Activated CD4-positive, CD25-positive, alpha-beta regulatory T cell treated with anti-CD3 and anti-CD28 coated beads, Interleukin-2, amount 50 U/mL, for 24 hours (primary cell): ENCODE results near the gene C6orf118.

Experiments
- ATAC-seq, 2 donors: fragments of 150-1000 bp; cut with Tn5 transposase; one replicate each; pipeline ENCODE4 v1.10.0; 2021; ENCODE audit warnings: mild to moderate bottlenecking in 1 of 2, moderate library complexity in 1 of 2

C6orf118 gene

GRCh38 chr6:165308926-165309731 is at the start of gene C6orf118:
C6orf118 (minus strand) TSS chr6:165309605; CDS start chr6:165309586, 19 bp downstream.
- ATAC-seq = no peak

GRCh38 chr6:165345700-165346099 is 36.3 kb upstream of the C6orf118 start:
- ATAC-seq = no peak

- no peak for ATAC-seq
Observed at GRCh38 chr6:165340532-165340931, 31.1 kb upstream of the C6orf118 start.

- ATAC-seq = no peak
Observed at GRCh38 chr6:165325609-165326008, 16.2 kb upstream of the C6orf118 start.

- no peak for ATAC-seq
Observed at GRCh38 chr6:165321555-165322145, 12.2 kb upstream of the C6orf118 start.

GRCh38 chr6:165321150-165321549 is 11.7 kb upstream of the C6orf118 start:
- no peak for ATAC-seq

GRCh38 chr6:165317723-165318122 is 8.3 kb upstream of the C6orf118 start:
- ATAC-seq = no peak

GRCh38 chr6:165306955-165307354 is 2.5 kb downstream of the C6orf118 start:
- ATAC-seq = no peak

- no peak for ATAC-seq
Observed at GRCh38 chr6:165301372-165302246, 7.8 kb downstream of the C6orf118 start.

- ATAC-seq = no peak
Observed at GRCh38 chr6:165300422-165300936, 8.9 kb downstream of the C6orf118 start.

- no peak for ATAC-seq
Observed at GRCh38 chr6:165298875-165299274, 10.5 kb downstream of the C6orf118 start.

- no peak for ATAC-seq
Observed at GRCh38 chr6:165298402-165298801, 11.0 kb downstream of the C6orf118 start.

- ATAC-seq = no peak
Observed at GRCh38 chr6:165292657-165293056, 16.7 kb downstream of the C6orf118 start.

- ATAC-seq = no peak
Observed at GRCh38 chr6:165274611-165275010, 34.8 kb downstream of the C6orf118 start.

- ATAC-seq = no peak
Observed at GRCh38 chr6:165272585-165272984, 36.8 kb downstream of the C6orf118 start.

GRCh38 chr6:165268987-165269386 is 40.4 kb downstream of the C6orf118 start:
- ATAC-seq = no peak

GRCh38 chr6:165266621-165267020 is 42.8 kb downstream of the C6orf118 start:
- no peak for ATAC-seq

- no peak for ATAC-seq
Observed at GRCh38 chr6:165266191-165266590, 43.2 kb downstream of the C6orf118 start.

GRCh38 chr6:165260462-165260861 is 48.9 kb downstream of the C6orf118 start:
- no peak for ATAC-seq

- no peak for ATAC-seq
Observed at GRCh38 chr6:165249808-165250207, 59.6 kb downstream of the C6orf118 start.

GRCh38 chr6:165245701-165246100 is 63.7 kb downstream of the C6orf118 start:
- ATAC-seq = no peak

GRCh38 chr6:165245287-165245686 is 64.1 kb downstream of the C6orf118 start:
- no peak for ATAC-seq
